Suppressor macrophage treated with lipopolysaccharide for 1 hour (primary cell): ENCODE data around the gene RBM18.

Source experiments
- DNase-seq, 3 donors: peaks; one replicate each; pipeline ENCODE4 v3.0.0-alpha.2; 2020 to 2022

Gene RBM18

DNA sequence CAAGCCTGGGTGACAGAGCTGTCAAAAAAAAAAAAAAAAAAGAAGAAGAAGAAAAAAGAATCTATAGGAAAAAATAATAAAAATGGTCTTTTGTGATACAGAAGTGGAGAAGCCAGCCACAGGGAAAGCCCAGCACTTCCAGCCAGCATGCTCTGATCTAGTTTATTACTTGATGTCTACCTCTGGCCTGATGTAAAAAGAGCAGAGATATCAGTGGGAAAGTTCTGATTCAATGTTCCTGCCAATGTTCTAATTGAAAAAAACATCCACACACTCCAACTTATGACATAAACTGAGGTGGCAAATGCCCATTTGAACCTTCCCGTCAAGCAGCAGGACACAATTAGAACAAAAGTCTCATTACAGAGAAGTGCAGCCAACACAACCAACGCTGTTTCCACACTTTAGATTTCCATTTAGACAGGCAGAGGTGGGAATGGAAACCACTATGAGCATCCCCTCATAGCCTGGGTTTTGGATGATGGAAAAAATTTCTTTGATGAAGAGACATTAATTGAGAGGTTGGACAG is 5.7 kb downstream of the RBM18 start:
- no peak for DNase-seq

DNA sequence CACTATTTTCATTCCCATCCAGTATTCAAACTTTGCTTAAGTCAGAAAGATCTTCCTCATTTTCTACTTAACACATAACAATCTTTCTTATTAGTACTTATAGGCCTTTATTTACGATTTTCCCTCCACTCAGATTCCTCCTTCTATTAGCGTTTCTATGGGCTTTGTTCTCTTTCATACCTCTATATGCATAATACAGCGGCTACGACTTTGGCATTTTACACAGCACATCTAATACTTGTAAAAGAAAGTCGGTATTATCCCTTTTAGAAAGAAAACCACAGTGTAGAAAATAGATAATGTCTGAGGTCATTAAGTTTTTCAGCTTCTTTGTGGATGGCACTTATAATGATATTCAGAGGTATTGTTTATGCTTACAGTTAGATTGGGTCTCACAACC is 8.4 kb downstream of the RBM18 start:
- no peak for DNase-seq

DNA sequence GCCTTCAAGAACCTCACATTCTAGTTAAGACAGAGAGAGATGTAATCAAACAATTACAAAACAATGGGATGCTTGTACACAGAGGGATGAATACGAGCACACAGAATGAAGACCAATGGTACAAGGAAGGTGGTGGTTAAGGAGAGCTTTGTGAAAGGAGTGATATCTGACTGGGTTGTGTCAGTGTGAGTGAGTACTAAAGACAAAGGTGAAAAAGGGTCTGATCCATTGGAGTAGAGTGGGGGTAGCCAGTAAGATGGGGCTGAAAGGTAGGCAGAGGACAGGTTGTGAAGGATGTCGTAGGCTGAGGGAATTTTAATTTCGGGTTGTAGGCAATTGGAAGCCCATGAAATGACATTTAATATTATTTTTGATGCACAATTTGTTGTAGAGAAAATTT is 9.9 kb downstream of the RBM18 start:
- DNase-seq: no peak

DNA sequence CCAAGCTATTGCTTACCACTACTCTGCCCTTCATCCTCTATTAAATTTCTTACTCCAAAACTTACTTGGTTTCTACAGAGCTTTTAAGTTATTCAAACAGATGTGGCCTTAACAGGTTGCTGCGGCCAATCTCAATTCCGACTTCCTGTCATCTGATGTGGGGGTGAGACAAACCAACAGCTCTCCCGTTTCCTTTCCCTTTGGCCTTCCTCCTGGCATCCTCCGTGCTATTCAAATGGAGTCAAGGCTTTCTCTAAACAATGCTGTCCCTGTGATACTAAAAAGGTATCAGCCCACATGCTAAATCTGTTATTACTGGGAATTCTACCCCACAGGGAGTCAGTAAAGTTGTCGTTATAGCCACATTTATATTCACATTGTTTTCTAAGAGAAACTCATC is 11.8 kb downstream of the RBM18 start:
- DNase-seq: no peak

DNA sequence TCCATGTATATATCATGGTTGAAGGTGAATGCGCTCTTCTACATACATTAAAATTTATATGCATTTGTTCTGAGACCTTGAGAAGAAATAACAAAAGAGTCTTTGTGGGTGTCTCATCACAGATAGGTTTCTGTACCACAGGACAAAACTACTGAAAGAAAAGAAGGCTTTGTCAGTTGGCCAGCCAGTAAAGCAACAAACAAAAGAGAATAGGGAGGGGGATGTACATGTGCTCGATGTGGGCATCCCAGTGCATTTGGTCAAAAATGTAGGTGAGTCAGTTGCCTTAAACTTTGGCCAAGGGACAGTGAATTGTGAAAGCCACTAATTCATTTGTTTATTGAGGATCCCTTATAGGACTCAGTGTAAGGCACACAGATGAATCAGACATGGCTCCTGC is 13.3 kb downstream of the RBM18 start:
- no peak for DNase-seq

DNA sequence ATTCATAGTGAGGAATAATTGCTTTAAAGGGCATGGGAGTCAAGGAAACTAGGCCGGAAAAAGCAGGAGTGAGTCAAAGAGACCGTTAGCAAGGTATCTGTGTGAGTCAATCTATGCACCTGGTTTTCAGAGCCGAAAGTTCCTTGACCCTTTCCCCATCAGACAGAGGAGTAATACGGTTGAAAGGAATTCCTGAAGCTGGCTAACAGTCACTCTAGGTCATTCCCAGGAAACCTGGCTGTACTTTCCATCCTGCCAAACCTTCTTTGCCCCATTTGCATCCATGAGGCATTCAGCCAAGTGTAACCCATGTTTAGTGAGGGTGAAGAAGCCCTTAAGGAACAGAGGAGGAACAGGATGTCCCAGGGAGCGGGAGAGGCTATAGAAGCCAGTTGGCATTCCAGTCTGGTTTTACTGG is 16.2 kb downstream of the RBM18 start:
- DNase-seq: no peak

DNA sequence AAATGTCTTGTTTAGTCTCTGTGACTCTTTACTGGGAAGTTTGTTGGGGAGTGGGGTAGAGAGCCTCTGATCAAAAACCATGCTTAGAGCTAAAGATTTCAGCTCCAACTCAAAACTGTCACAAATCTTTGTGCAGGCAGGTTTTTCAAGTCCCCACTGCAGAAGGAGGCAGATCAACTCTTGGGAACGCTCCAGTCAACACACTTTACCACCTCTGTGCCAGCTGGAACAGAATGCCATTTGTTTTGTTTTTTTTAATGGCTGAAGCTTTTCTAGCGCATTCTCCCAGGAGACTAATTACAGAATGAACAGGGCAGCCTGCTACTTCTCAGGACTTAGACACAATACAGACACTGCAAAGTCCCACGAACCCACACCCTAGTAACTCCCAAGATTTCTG is 18.0 kb downstream of the RBM18 start:
- no peak for DNase-seq

DNA sequence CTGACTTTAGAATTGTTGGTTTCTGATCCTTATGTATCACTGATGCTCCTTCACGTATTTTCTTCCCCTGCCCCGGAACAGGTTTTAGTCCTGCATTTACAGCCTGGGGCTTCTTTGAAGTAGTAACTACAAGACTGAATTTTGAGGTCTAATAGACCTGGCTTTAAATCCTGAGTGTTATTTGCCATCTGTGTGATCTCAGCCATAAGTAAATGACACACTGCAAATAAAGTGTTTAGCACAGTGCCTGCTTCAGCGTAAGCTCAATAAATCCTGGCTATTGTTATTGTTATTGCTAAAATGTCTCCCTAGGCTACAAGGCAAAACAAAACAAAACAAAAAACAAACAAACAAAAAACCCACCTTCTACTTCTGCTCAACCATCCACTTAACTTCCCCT is 20.3 kb downstream of the RBM18 start:
- DNase-seq: no peak

DNA sequence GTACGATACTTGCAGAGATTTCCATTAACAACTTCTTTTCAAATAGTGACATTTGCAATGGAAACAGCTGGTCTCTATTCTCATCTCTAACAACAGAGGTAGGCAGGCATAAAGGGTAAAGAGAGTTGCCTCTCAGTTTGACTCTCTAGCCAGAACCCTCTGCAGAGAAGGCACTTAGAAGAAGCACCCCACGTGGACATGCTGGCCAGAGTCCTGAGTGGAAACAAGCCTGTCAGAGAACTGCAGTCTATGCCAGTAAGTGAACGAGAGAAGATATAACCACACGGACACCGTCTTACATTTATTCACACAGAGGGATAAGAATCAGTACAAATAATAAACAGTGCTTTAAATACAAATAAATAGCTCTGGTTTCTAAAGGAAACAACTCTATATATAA is 24.9 kb downstream of the RBM18 start:
- DNase-seq: no peak

DNA sequence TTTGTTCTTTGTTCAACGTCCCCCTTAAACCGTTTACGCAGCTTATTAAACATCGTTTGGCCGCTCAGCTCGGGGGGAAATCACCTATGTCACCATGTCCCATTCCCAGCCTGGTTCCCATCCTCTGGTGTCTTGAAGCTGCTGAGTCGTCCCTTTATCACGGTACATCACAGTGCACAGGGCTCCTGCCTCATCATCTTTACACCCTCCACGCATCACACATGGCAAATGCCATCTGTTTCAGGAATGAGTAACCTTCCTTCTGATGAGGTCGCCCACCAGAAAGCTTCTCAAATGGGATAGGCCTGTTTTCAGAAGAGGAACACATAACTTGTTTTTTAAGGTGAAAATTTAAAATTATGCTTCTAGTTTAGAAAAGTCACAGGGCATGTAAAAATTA is 28.0 kb downstream of the RBM18 start:
- no peak for DNase-seq

DNA sequence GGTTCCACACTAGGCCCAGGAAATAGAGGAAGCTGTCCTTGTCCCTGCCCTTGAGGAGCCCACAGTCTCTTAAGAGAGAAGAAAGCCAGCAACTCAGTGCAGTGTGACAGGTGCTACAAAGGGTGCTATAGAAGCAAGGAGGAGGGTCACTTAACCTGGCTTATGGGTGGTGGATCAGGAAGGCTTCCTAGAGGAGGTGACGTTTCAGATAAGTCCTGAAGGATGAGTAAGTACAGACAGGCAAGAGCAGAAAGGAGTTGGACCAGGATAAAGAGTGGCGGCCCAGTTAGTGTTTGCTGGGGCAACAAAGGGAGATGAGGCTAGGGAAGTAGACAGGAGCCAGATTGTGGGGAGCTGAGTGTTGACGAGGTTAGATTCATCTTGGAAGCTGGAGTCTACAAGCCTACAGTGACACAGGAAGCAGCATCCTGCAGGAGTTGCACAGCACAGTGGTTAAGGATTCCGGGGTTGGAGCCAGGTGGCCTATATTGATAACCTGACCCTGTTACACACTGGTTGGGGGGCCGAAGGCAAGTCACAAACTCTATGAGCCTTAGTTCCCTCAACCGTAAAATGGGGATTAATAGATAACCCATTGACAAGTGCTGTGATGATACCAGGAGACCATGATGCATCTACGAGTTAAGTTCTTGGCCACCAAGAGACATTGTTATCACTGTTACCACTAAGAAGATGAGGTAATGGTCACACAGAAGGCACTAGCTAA is 30.5 kb downstream of the RBM18 start:
- DNase-seq: no peak

DNA sequence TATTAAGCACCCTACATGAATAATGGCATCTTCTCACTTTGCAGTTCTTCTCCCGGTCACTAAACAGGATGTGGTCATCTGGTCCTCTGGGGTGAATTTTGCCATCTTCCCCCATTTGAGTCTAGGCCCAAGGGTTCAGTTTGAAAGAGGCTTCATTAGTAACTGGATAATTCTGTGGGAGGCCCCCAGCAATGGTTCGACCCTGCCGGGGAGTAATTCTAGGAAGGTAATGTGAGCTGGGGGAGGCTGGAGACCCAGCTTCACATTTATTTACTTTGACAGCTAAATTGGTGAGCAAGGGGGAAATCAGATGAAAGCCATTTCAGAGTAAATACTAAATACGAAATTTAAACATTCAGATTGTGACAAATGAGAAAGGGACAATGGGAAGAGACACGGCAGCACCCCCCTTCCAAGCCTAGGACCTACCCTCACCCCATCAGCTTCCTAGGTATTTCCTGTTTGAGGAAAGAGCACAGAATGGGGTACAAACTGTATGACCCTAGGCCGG is 31.8 kb downstream of the RBM18 start:
- DNase-seq: no peak

DNA sequence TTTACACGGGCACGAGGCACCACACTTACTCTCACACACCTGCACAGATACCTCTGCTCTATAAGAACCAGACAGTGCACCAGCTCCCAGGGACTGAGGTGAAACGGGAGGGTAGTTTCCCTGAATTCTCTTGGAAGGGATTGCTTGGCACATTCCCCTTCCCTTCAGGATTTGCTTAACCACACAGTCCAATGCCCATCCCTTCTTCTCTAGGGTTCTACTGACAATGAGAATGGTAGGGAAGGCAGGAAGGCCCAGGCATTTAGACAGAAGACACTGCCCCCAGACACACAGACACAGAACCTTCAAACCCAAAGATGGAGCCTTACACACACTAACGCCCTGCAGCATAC is 35.2 kb downstream of the RBM18 start:
- no peak for DNase-seq

DNA sequence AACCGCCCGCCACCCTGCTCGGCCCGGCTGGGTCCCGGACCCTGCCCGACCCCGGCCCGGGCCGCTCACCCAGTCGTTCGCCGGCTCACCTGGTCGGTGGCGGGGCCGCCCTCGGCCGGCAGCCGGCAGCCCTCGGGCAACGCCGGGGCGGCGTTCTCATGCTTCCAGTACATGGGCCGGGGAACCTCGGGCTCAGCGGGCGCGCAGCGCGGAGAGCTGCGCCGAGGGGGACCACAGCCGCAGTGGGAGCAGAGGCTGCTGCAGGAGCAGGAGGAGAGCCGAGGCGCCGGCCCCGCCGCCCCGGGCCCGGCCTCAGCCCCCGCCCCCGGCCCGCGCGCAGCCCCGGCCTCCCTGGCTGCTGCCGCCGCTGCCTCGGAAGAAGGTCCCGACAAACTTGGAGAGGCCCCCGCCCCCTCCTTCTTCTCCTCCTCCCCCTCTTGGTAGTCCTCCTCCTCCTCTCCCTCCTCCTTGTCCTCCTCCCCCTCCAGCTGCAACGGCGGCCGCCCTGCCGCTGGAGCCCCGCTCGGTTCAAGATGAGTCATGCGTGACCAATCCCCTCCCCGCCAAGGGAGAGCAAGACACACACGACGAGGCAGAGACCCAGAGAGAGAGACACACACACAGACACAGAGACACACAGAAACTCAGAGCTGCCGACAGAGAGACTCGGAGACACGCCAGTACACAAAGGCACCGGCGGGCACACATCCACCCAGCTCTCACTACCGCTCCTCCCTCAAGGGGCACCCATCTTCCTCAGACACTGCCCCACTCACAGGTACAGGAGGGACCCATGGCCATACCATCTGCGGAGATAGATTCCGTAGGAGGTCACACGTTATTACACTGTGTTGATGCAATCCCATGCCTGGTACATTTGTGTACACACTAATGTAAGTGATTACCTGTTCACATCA is 35.8 kb downstream of the RBM18 start, which contains the start of gene LHX6:
LHX6 (minus strand) TSS at position 390 of the 917 bp plus-strand sequence; CDS start at position 173, 217 bp downstream.
- DNase-seq: peak; percentile 48 to 59 (median 52)

DNA sequence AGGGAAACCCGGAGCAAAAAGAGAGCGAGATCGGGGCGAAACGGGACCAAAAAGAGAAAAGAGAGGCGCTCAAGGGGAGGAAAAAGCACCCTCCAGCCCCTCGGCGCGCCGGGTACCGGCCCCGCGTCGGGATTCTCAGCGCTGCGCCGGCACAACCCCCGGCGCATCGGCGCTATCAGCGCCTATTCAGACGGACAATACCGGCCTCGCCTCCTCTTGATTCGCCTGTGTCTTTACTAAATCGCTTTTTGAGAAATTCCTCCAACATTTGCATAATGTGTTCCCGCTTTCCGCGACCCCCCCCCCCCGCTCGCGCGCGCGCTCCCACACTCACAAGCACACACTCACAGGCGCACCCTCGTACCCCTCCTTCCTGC is 36.5 kb downstream of the RBM18 start:
- peak in 1 of 3 donors; percentile 24 for DNase-seq

DNA sequence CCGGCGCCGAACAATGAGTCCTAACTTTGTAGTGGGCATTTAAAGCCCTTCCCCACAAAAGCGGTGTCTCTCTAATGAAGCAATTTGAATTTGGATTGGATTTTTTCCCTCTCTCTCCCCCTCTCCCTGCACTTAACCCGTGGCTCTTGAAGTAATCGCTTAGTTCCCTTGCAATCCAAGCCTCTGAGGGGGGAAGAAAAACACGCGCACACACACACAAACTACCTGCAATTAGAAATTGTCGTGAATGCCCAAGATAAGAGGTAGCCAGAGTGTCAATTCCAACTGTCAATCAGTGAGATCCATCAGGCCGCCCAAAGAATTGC is 37.1 kb downstream of the RBM18 start:
- no peak for DNase-seq

DNA sequence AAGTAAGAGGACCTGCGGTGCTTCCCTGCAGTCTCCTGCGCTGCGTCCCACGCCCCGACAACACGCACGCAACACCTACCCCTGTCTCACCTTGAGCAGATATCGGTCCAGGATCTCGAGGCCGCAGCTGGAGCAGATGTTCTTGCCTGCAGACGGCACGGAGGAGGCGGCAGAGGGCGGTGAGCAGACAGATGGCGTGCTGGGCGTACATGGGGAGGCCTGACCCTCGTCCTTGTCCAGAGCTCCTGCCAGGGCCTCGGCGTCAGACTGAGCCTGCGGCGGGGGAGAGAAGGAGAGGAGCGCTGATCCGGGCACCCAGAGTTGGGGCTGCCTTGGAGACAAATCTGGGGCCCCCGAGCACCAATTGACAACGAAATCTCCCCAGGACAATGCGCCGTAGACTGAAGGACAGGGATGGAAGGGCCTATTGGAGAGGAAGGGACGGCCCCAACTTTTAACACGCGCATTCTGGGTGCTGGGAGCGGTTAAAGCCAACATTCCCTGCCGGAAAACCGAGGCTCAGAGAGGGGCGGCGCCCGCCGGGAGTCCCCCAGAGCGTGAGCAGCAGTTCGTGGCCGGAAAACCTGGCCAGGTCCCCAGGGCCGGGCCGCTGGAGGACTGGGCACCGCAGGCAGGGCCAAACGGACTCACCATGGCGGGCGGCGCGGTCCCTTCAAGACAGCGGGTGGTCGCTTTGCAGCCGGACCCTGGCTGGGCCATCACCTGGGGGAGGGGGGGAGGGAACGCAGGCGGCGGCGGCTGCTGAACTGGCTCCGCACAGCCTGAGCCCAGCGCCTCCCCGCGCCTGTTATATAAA is 37.7 kb downstream of the RBM18 start:
- DNase-seq: no peak

DNA sequence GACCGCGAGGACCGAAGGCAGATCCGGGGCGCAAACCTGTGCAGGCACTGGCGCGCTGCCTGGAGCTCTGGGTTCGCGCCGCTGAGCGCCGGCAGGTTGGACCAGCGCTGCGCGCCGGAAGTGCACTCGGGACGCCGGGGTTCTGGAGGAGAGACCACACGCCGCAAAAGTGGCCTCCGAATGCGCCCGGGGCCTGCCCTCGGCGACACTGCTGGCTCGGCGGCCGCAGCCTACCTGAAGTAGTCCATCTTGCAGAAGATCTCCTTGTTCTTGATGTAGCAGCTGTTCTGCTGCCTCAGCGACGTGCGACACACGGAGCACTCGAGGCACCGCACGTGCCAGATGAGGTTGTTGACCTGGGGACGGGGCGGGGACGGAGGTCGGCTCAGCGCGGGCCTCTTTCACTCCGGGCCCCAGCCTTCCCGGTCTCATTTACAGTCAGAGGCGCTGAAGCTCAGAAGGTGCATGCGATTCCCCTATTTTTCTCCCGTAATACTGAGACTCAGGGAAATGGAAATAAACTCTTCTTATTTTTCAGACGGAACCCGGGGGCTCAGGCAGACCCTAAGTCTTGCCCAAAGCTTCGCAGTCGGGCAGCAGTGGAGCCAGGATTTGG is 38.4 kb downstream of the RBM18 start:
- DNase-seq: no peak

DNA sequence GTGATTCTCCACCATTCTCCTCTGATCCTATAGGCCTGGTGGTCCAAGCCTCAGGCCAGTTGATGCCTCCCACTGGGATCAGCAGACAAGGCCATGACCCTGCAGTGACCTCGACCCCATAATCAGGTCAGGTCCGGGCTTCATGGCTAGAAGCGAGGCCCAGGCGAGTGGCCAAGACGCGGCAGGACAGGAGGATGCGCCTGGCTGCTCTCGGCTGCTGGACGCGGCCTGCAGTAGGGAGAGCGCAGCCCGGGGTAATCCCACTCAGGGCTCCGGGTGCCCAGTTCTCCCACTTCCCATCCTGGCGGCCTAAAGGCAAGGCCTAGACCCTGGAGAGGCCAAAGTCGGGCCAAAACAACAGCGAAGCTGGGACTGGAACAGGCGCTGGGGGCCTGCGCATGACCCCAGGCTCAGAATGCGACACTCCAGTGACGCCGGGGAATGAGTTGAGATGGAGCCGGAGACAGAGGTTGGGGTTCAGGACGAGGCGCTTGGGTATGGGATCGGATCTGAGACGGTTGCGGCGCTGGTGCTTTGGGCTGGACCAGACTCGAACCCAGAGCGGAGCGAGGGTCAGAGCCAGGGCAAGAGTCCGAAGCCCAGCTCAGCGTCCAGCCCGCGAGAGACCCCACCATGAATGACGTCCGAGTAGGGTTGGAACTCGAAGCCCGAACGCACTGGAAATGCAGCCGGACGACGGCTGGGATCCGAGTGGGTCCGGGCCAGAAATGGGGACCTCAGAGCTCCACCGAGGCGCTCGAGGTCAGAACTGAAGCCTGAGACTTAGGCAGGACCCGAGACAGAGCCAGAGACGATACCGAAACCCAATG is 39.1 kb downstream of the RBM18 start:
- no peak for DNase-seq

DNA sequence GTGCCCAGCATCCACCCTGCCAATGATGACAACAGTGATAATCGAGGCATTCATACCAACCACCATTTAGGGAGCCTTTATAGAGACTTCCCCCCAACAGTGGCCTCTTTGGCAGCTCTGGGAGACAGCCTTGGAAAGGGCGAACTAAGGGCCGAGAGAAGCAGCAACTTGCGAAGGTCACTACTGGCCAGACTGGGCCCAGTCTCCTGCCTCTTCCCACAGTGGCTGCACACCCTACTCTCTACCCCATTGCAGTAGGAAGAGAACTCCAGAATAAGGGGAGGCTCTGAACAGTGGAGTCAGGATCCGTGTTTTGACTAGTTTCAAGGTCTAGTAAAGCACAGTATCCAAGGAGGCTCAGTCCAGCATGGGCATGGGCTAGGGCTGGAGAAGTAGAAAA is 41.2 kb downstream of the RBM18 start:
- DNase-seq: no peak

DNA sequence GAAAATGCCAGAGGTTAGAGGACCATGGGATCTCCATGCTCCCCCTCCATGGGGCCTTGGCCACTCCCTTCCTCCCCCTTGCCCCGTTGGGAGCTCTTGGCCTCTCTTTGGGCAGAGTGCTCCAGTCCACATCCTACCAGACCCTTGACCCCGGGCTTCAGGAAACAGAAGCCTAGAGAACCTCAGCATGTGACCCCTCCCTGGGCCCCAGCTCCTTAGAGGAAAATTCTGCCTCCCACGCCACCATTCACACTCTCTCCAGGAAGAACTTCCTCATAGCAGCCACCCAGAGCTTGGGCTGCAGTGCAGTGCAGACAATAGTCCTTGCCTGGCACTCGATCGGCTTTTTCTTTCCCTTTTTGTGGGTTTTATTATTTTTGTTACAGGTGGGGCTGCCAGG is 41.8 kb downstream of the RBM18 start:
- peak; percentile 58 to 72 (median 60) for DNase-seq
